HCT116 (cell line): ENCODE results near the gene DARS1. TPM values are rescaled to one million over a fixed set of nuclear protein-coding genes. Genes with fewer than 3 reads are reported as not detected.

Experiments
- ATAC-seq: fragments of 200-7000 bp; cut with Tn5 transposase; 2 replicates; pipeline ENCODE4 v1.9.1; 2020; ENCODE audit warnings: mild to moderate bottlenecking, moderate library complexity
- BruUV-seq: library from RNA; stranded (reverse); fragments of 400-500 nt; replicated peaks from 2 replicates; lab custom pipeline; 2021; lab: Mats Ljungman, UMichigan
- CTCF ChIA-PET: fragments of 300-600 bp; sonication (Branson Sonifier 250); formaldehyde crosslinking; loops from one replicate; lab custom pipeline; 2021; ENCODE audit warnings: antibody characterized with exemption; lab: Charles Lee
- POLR2A ChIA-PET: fragments of 300-600, 350-600 bp; sonication (Branson Sonifier 250); formaldehyde crosslinking; loops from one replicate; lab custom pipeline; 2021; ENCODE audit warnings: antibody characterized with exemption; lab: Charles Lee
- RAD21 ChIA-PET, 2 experiments: fragments of 300-600 bp; sonication (Branson Sonifier 250); formaldehyde crosslinking; loops; one replicate each; lab custom pipeline; 2023; ENCODE audit warnings: low total read pairs in 2 of 2; ENCODE audit not compliant: uncharacterized antibody in 2 of 2, unreplicated experiment in 2 of 2, low non-redundant PET in 1 of 2; lab: Charles Lee
- DNase-seq: peaks from one replicate; pipeline ENCODE4 v3.0.0-alpha.2; 2010; ENCODE audit warnings: low read depth, low spot score
- H2AFZ ChIP-seq: fragments of 200-600 bp; shearing (Covaris generic), sonication (generic); 2 replicates; pipeline ENCODE4 v1.6.1; 2017; ENCODE audit warnings: low read depth, mixed run types, mixed read lengths, antibody characterized with exemption, low read length; ENCODE audit not compliant: poor library complexity, severe bottlenecking
- H3K27ac ChIP-seq: 2 replicates; pipeline ENCODE4 v1.5.1; 2012; ENCODE audit warnings: low read depth, low read length
- H3K27me3 ChIP-seq: fragments of 200-600 bp; sonication (generic); 2 replicates; pipeline ENCODE4 v1.6.1; 2016; ENCODE audit warnings: mixed run types, low read length, mixed read lengths; ENCODE audit not compliant: insufficient read depth
- H3K36me3 ChIP-seq, 2 experiments: fragments of 200-500 bp in 1 of 2; fragments of 200-600 bp in 1 of 2; sonication (Bioruptor generic) in 1 of 2; sonication (generic) in 1 of 2; 2 replicates each; pipeline versions ENCODE4 v1.5.1 to v1.6.1; 2014 to 2016; ENCODE audit warnings: low read length in 2 of 2, inconsistent platforms in 1 of 2, mixed read lengths in 1 of 2, mixed run types in 1 of 2; ENCODE audit not compliant: insufficient read depth in 2 of 2, control insufficient read depth in 1 of 2
- H3K4me1 ChIP-seq, 2 experiments: fragments of 200-600 bp in 1 of 2; sonication (generic) in 1 of 2; 2 replicates each; pipeline versions ENCODE4 v1.5.1 to v1.6.1; 2012 to 2017; ENCODE audit warnings: low read length in 2 of 2, inconsistent platforms in 1 of 2, mild to moderate bottlenecking in 1 of 2, mixed read lengths in 1 of 2, mixed run types in 1 of 2, moderate library complexity in 1 of 2; ENCODE audit not compliant: insufficient read depth in 2 of 2, control insufficient read depth in 1 of 2
- H3K4me2 ChIP-seq: fragments of 200-600 bp; sonication (generic); 2 replicates; pipeline ENCODE4 v1.6.1; 2017; ENCODE audit warnings: mixed run types, low read length, mixed read lengths
- H3K4me3 ChIP-seq, 2 experiments: fragments of 200-600 bp in 1 of 2; sonication (generic) in 1 of 2; replicated peaks in 1 of 2; 2 replicates each; pipeline ENCODE4 v1.5.1; 2011 to 2016; ENCODE audit warnings: low read length in 2 of 2, control low read depth in 1 of 2, low read depth in 1 of 2, mild to moderate bottlenecking in 1 of 2, mixed read lengths in 1 of 2, mixed run types in 1 of 2
- H3K79me2 ChIP-seq: fragments of 200-600 bp; sonication (generic); 2 replicates; pipeline ENCODE4 v1.6.1; 2017; ENCODE audit warnings: mild to moderate bottlenecking, mixed run types, low read length, moderate library complexity, mixed read lengths; ENCODE audit not compliant: insufficient read depth
- H3K9ac ChIP-seq: fragments of 200-600 bp; sonication (generic); 2 replicates; pipeline ENCODE4 v1.6.1; 2016; ENCODE audit warnings: low read length, mixed read lengths
- H3K9me2 ChIP-seq: fragments of 200-600 bp; sonication (generic), shearing (Covaris generic); 2 replicates; pipeline ENCODE4 v1.6.1; 2017; ENCODE audit warnings: mixed run types, mild to moderate bottlenecking, moderate library complexity; ENCODE audit not compliant: insufficient read depth
- H3K9me3 ChIP-seq, 2 experiments: fragments of 200-500 bp in 1 of 2; fragments of 200-600 bp in 1 of 2; sonication (Bioruptor generic) in 1 of 2; sonication (generic) in 1 of 2; 2 replicates each; pipeline ENCODE4 v1.6.1; 2014 to 2017; ENCODE audit warnings: low read length in 2 of 2, mixed read lengths in 2 of 2, inconsistent platforms in 1 of 2, low read depth in 1 of 2, mild to moderate bottlenecking in 1 of 2, mixed run types in 1 of 2, moderate library complexity in 1 of 2; ENCODE audit not compliant: control insufficient read depth in 1 of 2, insufficient read depth in 1 of 2
- H4K20me1 ChIP-seq: fragments of 200-600 bp; sonication (generic), shearing (Covaris generic); 2 replicates; pipeline ENCODE4 v1.6.1; 2017; ENCODE audit warnings: mixed run types, mild to moderate bottlenecking, moderate library complexity; ENCODE audit not compliant: insufficient read depth
- CBX3 ChIP-seq: IDR thresholded peaks from 2 replicates; pipeline ENCODE4 v1.6.1; 2012; ENCODE audit warnings: low read depth
- CEBPB ChIP-seq: IDR thresholded peaks from 2 replicates; pipeline ENCODE4 v1.6.1; 2012; ENCODE audit warnings: low read depth
- CTCF ChIP-seq, 3 experiments: fragments of 200-600 bp in 1 of 3; sonication (generic) in 1 of 3; IDR thresholded peaks in 2 of 3; conservative IDR thresholded peaks in 1 of 3; 2 replicates each; pipeline ENCODE4 v1.5.1; 2012 to 2017; ENCODE audit warnings: low read depth in 2 of 3, low read length in 2 of 3, antibody characterized with exemption in 1 of 3, borderline replicate concordance in 1 of 3, control low read depth in 1 of 3, mild to moderate bottlenecking in 1 of 3, mixed read lengths in 1 of 3, mixed run types in 1 of 3, moderate library complexity in 1 of 3; ENCODE audit not compliant: insufficient read depth in 1 of 3
- EGR1 ChIP-seq: IDR thresholded peaks from 2 replicates; pipeline ENCODE4 v1.6.1; 2012; ENCODE audit warnings: low read depth
- ELF1 ChIP-seq: IDR thresholded peaks from 2 replicates; pipeline ENCODE4 v1.6.1; 2012; ENCODE audit warnings: low read depth, borderline replicate concordance
- EZH2 ChIP-seq: fragments of 200-600 bp; sonication (generic); IDR thresholded peaks from 2 replicates; pipeline ENCODE4 v1.6.1; 2017; ENCODE audit warnings: antibody characterized with exemption, mixed run types
- EZH2phosphoT487 ChIP-seq: fragments of 200-600 bp; IDR thresholded peaks from 2 replicates; pipeline ENCODE4 v1.6.1; 2018; ENCODE audit warnings: antibody characterized with exemption, borderline replicate concordance
- POLR2A ChIP-seq: IDR thresholded peaks from 2 replicates; pipeline ENCODE4 v1.7.0; 2011; ENCODE audit warnings: borderline replicate concordance; ENCODE audit not compliant: insufficient read depth, insufficient read length; ENCODE audit errors: extremely low read depth
- RAD21 ChIP-seq: IDR thresholded peaks from 2 replicates; pipeline ENCODE4 v1.6.1; 2012; ENCODE audit warnings: low read depth, mild to moderate bottlenecking
- SIN3A ChIP-seq: IDR thresholded peaks from 2 replicates; pipeline ENCODE4 v1.6.1; 2012; ENCODE audit warnings: low read depth
- SP1 ChIP-seq: IDR thresholded peaks from 2 replicates; pipeline ENCODE4 v1.6.1; 2012; ENCODE audit warnings: low read depth
- SRF ChIP-seq: IDR thresholded peaks from 2 replicates; pipeline ENCODE4 v1.6.1; 2012; ENCODE audit warnings: low read depth
- ZBTB33 ChIP-seq: IDR thresholded peaks from 2 replicates; pipeline ENCODE4 v1.6.1; 2011; ENCODE audit warnings: mild to moderate bottlenecking, low read length, moderate library complexity; ENCODE audit not compliant: insufficient replicate concordance; ENCODE audit errors: extremely low read depth
- ZFX ChIP-seq: fragments of 450-650 bp; IDR thresholded peaks from 2 replicates; pipeline ENCODE4 v1.6.1; 2017
- intact Hi-C: fragments of 100-400 bp; cut with micrococcal nuclease; formaldehyde crosslinking; loops from 2 replicates; pipeline ENCODE4 v1.10.0; 2022
- total RNA-seq: library from RNA; stranded (reverse); gene quantifications from one replicate; pipeline ENCODE4 v1.2.1, GENCODE V29; 2021; ENCODE audit not compliant: unreplicated experiment
- TF ChIP-seq, protein P1 (sequence below): IDR thresholded peaks from 2 replicates; pipeline ENCODE4 v1.6.1; 2012; ENCODE audit warnings: low read depth

Gene DARS1
- total RNA-seq, 1 experiment from 2014 or later: 94.8 TPM

- POLR2A ChIA-PET: no interaction called here
- Histone ChIP-seq H3K9me2 (no peaks in the 10 kb centered on the region), H3K4me2 (no peak overlapping the region), H2AFZ (no peak overlapping the region), H3K9me3 (no peaks in the 10 kb centered on the region), H3K4me3 (no peak overlapping the region), H4K20me1 (no peaks in the 10 kb centered on the region), H3K36me3 (peaks cover 4 to 5% of the 10 kb centered on the region in 2 experiments; a peak in 3 of 4 replicates), H3K79me2 (no peaks in the 10 kb centered on the region), H3K4me1 (no peaks in the 10 kb centered on the region), H3K9ac (no peak overlapping the region), H3K27ac (no peak overlapping the region), H3K27me3 (no peaks in the 10 kb centered on the region)
- intact Hi-C loops: no loop called here
- TF ChIP-seq EZH2 (no peak), SP1 (no peak), CTCF (IDR thresholded peaks at IDR 0.05 in 2 of 3, conservative IDR thresholded peaks at IDR 0.05 in 1 of 3; ENCODE audit: borderline replicate concordance in 1 of 3, insufficient read depth in 1 of 3, low read depth in 2 of 3, low read length in 2 of 3) (no peak), CEBPB (no peak), EZH2phosphoT487 (no peak), CBX3 (no peak), EGR1 (no peak), SIN3A (no peak), ELF1 (no peak), ZFX (no peak), SRF (no peak), RAD21 (no peak), ZBTB33 (no peak), POLR2A (no peak)
- TF ChIP-seq, protein P1, sequence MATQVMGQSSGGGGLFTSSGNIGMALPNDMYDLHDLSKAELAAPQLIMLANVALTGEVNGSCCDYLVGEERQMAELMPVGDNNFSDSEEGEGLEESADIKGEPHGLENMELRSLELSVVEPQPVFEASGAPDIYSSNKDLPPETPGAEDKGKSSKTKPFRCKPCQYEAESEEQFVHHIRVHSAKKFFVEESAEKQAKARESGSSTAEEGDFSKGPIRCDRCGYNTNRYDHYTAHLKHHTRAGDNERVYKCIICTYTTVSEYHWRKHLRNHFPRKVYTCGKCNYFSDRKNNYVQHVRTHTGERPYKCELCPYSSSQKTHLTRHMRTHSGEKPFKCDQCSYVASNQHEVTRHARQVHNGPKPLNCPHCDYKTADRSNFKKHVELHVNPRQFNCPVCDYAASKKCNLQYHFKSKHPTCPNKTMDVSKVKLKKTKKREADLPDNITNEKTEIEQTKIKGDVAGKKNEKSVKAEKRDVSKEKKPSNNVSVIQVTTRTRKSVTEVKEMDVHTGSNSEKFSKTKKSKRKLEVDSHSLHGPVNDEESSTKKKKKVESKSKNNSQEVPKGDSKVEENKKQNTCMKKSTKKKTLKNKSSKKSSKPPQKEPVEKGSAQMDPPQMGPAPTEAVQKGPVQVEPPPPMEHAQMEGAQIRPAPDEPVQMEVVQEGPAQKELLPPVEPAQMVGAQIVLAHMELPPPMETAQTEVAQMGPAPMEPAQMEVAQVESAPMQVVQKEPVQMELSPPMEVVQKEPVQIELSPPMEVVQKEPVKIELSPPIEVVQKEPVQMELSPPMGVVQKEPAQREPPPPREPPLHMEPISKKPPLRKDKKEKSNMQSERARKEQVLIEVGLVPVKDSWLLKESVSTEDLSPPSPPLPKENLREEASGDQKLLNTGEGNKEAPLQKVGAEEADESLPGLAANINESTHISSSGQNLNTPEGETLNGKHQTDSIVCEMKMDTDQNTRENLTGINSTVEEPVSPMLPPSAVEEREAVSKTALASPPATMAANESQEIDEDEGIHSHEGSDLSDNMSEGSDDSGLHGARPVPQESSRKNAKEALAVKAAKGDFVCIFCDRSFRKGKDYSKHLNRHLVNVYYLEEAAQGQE: no peak
- ATAC-seq (no peak), DNase-seq (no peak)
- CTCF ChIA-PET: interaction anchor here (1.2 kb wide), 1 partner anchor 13 kb away, joined by 4 read pairs; no protein-coding TSS in a partner anchor
- BruUV-seq: no TSS peak
- RAD21 ChIA-PET: no interaction called here
These were observed 58.8 kb downstream of the DARS1 start for GRCh38 chr2:135926605-135927004.
